B cell (primary cell): ENCODE measurements around the gene SDK1.

Source experiments
- CTCF ChIP-seq: fragments of 200-600 bp; IDR thresholded peaks from one replicate; pipeline ENCODE4 v1.8.0; 2022; ENCODE audit warnings: antibody characterized with exemption, mild to moderate bottlenecking
- EZH2 ChIP-seq: IDR thresholded peaks from 2 replicates; pipeline ENCODE4 v1.6.1; 2012; ENCODE audit warnings: borderline replicate concordance, low read depth, mild to moderate bottlenecking, moderate library complexity, low read length; ENCODE audit not compliant: insufficient read depth, poor library complexity, severe bottlenecking

GRCh38 chr7:3668743-3669142, 367.7 kb downstream of the SDK1 start:
- no peak for TF ChIP-seq CTCF
- TF ChIP-seq EZH2: no peak
